GM23338 (cell line): Measurements from ENCODE around the gene ESPNL. TPM values are rescaled to one million over a fixed set of nuclear protein-coding genes. Genes with fewer than 3 reads are reported as not detected.

Experiments used
- ATAC-seq: fragments of 200-7000 bp; cut with Tn5 transposase; 3 replicates; pipeline ENCODE4 v1.9.1; 2020
- DNase-seq: peaks from one replicate; pipeline ENCODE4 v3.0.0-alpha.2; 2015; ENCODE audit warnings: low spot score
- H2AFZ ChIP-seq: fragments of 200-600 bp; sonication (generic); 2 replicates; pipeline ENCODE4 v1.8.0; 2016; ENCODE audit warnings: antibody characterized with exemption, mild to moderate bottlenecking, moderate library complexity
- H3F3A ChIP-seq: fragments of 200-600 bp; sonication (generic); replicated peaks from 2 replicates; pipeline ENCODE4 v1.8.0; 2017; ENCODE audit warnings: antibody characterized with exemption, mixed run types, low read depth
- H3K27ac ChIP-seq: fragments of 200-600 bp; sonication (generic); 2 replicates; pipeline ENCODE4 v1.6.1; 2016; ENCODE audit warnings: low read depth
- H3K27me3 ChIP-seq: fragments of 200-600 bp; sonication (generic); 2 replicates; pipeline ENCODE4 v1.8.0; 2016; ENCODE audit warnings: mild to moderate bottlenecking, mixed run types, moderate library complexity; ENCODE audit not compliant: insufficient read depth
- H3K36me3 ChIP-seq: fragments of 200-600 bp; sonication (generic); 2 replicates; pipeline ENCODE4 v1.8.0; 2016; ENCODE audit warnings: mild to moderate bottlenecking; ENCODE audit not compliant: insufficient read depth
- H3K4me1 ChIP-seq: fragments of 200-600 bp; sonication (generic); 2 replicates; pipeline ENCODE4 v1.8.0; 2016; ENCODE audit warnings: mild to moderate bottlenecking, moderate library complexity; ENCODE audit not compliant: insufficient read depth
- H3K4me2 ChIP-seq: fragments of 200-600 bp; sonication (generic); 2 replicates; pipeline ENCODE4 v1.7.1; 2017; ENCODE audit warnings: mixed run types
- H3K4me3 ChIP-seq: fragments of 200-600 bp; sonication (generic); 2 replicates; pipeline ENCODE4 v1.6.1; 2016; ENCODE audit warnings: mixed run types
- H3K79me2 ChIP-seq: fragments of 200-600 bp; sonication (generic); replicated peaks from 2 replicates; pipeline ENCODE4 v1.8.0; 2017; ENCODE audit warnings: mild to moderate bottlenecking; ENCODE audit not compliant: insufficient read depth
- H3K9me2 ChIP-seq: fragments of 200-600 bp; sonication (generic); 2 replicates; pipeline ENCODE4 v1.8.0; 2017; ENCODE audit not compliant: insufficient read depth
- H4K20me1 ChIP-seq: fragments of 200-600 bp; sonication (generic); replicated peaks from 2 replicates; pipeline ENCODE4 v1.8.0; 2017; ENCODE audit warnings: mild to moderate bottlenecking; ENCODE audit not compliant: insufficient read depth
- H3K27ac Mint-ChIP-seq: 2 replicates; pipeline ENCODE4 v1.8.0; 2020; ENCODE audit warnings: inconsistent platforms, mild to moderate bottlenecking, moderate library complexity, mixed read lengths
- H3K27me3 Mint-ChIP-seq: 3 replicates; pipeline ENCODE4 v1.8.0; 2022; ENCODE audit warnings: low read depth, mild to moderate bottlenecking, moderate library complexity, mixed read lengths, inconsistent platforms; ENCODE audit not compliant: insufficient read depth, poor library complexity
- H3K36me3 Mint-ChIP-seq: 3 replicates; pipeline ENCODE4 v1.8.0; 2021; ENCODE audit warnings: low read depth, mild to moderate bottlenecking, inconsistent platforms, moderate library complexity, mixed read lengths
- H3K4me1 Mint-ChIP-seq: 3 replicates; pipeline ENCODE4 v1.8.0; 2020; ENCODE audit warnings: mild to moderate bottlenecking, inconsistent platforms, mixed read lengths
- H3K4me3 Mint-ChIP-seq: 3 replicates; pipeline ENCODE4 v1.8.0; 2021; ENCODE audit warnings: moderate library complexity, mild to moderate bottlenecking, inconsistent platforms, mixed read lengths
- H3K9me3 Mint-ChIP-seq: 3 replicates; pipeline ENCODE4 v1.8.0; 2020; ENCODE audit warnings: moderate library complexity, mild to moderate bottlenecking, inconsistent platforms, mixed read lengths
- CREB1 ChIP-seq: fragments of 250-450 bp; sonication (Bioruptor Pico); IDR thresholded peaks from 2 replicates; pipeline ENCODE4 v1.5.0; 2020; ENCODE audit warnings: low read depth, mild to moderate bottlenecking, moderate library complexity
- EZH2 ChIP-seq: fragments of 200-600 bp; sonication (generic); IDR thresholded peaks from one replicate; pipeline ENCODE4 v1.8.0; 2017; ENCODE audit warnings: antibody characterized with exemption, mild to moderate bottlenecking, low read depth; ENCODE audit not compliant: unreplicated experiment
- EZH2phosphoT487 ChIP-seq: fragments of 200-600 bp; sonication (generic); IDR thresholded peaks from one replicate; pipeline ENCODE4 v1.8.1; 2018; ENCODE audit warnings: antibody characterized with exemption; ENCODE audit not compliant: unreplicated experiment
- JUNB ChIP-seq: IDR thresholded peaks from one replicate; pipeline ENCODE4 v1.6.1; 2016; ENCODE audit warnings: antibody characterized with exemption; ENCODE audit not compliant: unreplicated experiment
- NANOG ChIP-seq: IDR thresholded peaks from 2 replicates; pipeline ENCODE4 v1.6.1; 2016; ENCODE audit warnings: antibody characterized with exemption, borderline replicate concordance
- POLR2AphosphoS5 ChIP-seq: IDR thresholded peaks from 2 replicates; pipeline ENCODE4 v1.6.1; 2016; ENCODE audit warnings: antibody characterized with exemption, low read depth
- STAT1 ChIP-seq: IDR thresholded peaks from one replicate; pipeline ENCODE4 v1.6.1; 2016; ENCODE audit warnings: antibody characterized with exemption; ENCODE audit not compliant: unreplicated experiment
- ZNF114 ChIP-seq: fragments of 250-450 bp; sonication (Bioruptor Pico); IDR thresholded peaks from 2 replicates; pipeline ENCODE4 v1.5.0; 2020; ENCODE audit warnings: mild to moderate bottlenecking, moderate library complexity
- ZNF331 ChIP-seq: fragments of 250-450 bp; sonication (Bioruptor Pico); IDR thresholded peaks from 2 replicates; pipeline ENCODE4 v1.5.0; 2020; ENCODE audit warnings: low read depth, mild to moderate bottlenecking, moderate library complexity
- polyA plus RNA-seq: library from polyadenylated mRNA; unstranded; fragments of >200 nt; fragmentation: Nextera tagmentation; extraction: Ambion mirVana; gene quantifications from 2 replicates; pipeline ENCODE4 v1.2.1, GENCODE V29; 2016
- total RNA-seq: library from RNA; depleted of rRNA; stranded (reverse); fragments of >200 nt; shearing (Covaris generic); gene quantifications from 2 replicates; pipeline ENCODE4 v1.2.3, GENCODE V29; 2014
- TF ChIP-seq, protein P1 (sequence below): IDR thresholded peaks from one replicate; pipeline ENCODE4 v1.6.1; 2018; ENCODE audit warnings: antibody characterized with exemption; ENCODE audit not compliant: unreplicated experiment
- TF ChIP-seq, protein P2 (sequence below): IDR thresholded peaks from 2 replicates; pipeline ENCODE4 v1.6.1; 2016; ENCODE audit warnings: antibody characterized with exemption
- TF ChIP-seq, protein P3 (sequence below): fragments of 250-450 bp; sonication (Bioruptor Pico); IDR thresholded peaks from 2 replicates; pipeline ENCODE4 v1.5.0; 2020; ENCODE audit warnings: mild to moderate bottlenecking, moderate library complexity
- TF ChIP-seq, protein P4 (sequence below), 2 experiments: fragments of 200-600 bp in 1 of 2; sonication (generic) in 1 of 2; conservative IDR thresholded peaks; 2 replicates each; pipeline versions ENCODE4 v1.5.1 to v1.6.1; 2016 to 2017; ENCODE audit warnings: antibody characterized with exemption in 2 of 2, low read depth in 2 of 2, mild to moderate bottlenecking in 2 of 2, moderate library complexity in 1 of 2

The ESPNL gene
- total and polyA plus RNA-seq, 2 experiments from 2014 or later: 0.44 to 3.1 TPM

DNA sequence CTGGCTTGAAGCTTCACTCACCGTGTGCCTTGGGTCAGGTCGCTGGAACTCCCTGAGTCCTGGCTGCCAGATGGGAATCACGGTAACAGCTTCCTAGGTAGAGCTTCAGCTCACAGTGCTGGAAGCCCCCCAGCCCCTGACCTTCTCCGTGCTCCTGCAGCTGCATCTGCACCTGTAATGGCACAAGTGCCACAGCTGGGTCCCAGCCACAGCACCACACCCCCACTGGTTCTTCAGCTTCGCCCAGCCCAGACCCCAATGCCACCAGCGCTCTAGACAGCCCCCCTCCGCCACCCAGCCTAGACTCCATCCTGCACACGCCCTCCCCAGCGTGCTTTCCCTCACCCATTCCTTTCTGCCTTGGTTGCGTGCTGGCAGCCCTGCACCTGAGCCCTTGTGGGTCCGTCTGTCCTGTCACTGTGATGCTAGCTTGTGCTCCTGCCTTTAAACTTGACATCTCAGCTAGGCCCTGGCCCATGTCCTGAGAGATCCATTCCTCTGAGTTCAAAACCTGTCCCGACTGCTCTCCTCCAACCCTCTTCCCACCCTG lies 7.6 kb upstream of the ESPNL start:
- no peaks in the 10 kb centered on the region; the same call in 1 of the 2 replicates for H3K36me3 ChIP-seq
- Mint-ChIP-seq H3K27ac (no peak overlapping the region), H3K36me3 (peaks cover 57% of the 10 kb centered on the region), H3K9me3 (no peaks in the 10 kb centered on the region; the same call in 2 of the 3 replicates), H3K4me1 (peaks cover 34% of the 10 kb centered on the region), H3K4me3 (no peak overlapping the region; the same call in 2 of the 3 replicates), H3K27me3 (peaks cover 26% of the 10 kb centered on the region)
- H3K79me2 ChIP-seq: no peaks in the 10 kb centered on the region
- no peaks in the 10 kb centered on the region for H3K27me3 ChIP-seq
- DNase-seq: no peak
- no peak for ATAC-seq
- H2AFZ ChIP-seq: no peak overlapping the region
- TF ChIP-seq, protein P1, sequence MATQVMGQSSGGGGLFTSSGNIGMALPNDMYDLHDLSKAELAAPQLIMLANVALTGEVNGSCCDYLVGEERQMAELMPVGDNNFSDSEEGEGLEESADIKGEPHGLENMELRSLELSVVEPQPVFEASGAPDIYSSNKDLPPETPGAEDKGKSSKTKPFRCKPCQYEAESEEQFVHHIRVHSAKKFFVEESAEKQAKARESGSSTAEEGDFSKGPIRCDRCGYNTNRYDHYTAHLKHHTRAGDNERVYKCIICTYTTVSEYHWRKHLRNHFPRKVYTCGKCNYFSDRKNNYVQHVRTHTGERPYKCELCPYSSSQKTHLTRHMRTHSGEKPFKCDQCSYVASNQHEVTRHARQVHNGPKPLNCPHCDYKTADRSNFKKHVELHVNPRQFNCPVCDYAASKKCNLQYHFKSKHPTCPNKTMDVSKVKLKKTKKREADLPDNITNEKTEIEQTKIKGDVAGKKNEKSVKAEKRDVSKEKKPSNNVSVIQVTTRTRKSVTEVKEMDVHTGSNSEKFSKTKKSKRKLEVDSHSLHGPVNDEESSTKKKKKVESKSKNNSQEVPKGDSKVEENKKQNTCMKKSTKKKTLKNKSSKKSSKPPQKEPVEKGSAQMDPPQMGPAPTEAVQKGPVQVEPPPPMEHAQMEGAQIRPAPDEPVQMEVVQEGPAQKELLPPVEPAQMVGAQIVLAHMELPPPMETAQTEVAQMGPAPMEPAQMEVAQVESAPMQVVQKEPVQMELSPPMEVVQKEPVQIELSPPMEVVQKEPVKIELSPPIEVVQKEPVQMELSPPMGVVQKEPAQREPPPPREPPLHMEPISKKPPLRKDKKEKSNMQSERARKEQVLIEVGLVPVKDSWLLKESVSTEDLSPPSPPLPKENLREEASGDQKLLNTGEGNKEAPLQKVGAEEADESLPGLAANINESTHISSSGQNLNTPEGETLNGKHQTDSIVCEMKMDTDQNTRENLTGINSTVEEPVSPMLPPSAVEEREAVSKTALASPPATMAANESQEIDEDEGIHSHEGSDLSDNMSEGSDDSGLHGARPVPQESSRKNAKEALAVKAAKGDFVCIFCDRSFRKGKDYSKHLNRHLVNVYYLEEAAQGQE: no peak
- TF ChIP-seq ZNF114 (no peak), CREB1 (CRISPR knock-in tag) (no peak), EZH2phosphoT487 (no peak), NANOG (no peak), EZH2 (no peak), STAT1 (no peak), POLR2AphosphoS5 (no peak), ZNF331 (CRISPR knock-in tag) (no peak), JUNB (no peak)
- TF ChIP-seq, protein P2, sequence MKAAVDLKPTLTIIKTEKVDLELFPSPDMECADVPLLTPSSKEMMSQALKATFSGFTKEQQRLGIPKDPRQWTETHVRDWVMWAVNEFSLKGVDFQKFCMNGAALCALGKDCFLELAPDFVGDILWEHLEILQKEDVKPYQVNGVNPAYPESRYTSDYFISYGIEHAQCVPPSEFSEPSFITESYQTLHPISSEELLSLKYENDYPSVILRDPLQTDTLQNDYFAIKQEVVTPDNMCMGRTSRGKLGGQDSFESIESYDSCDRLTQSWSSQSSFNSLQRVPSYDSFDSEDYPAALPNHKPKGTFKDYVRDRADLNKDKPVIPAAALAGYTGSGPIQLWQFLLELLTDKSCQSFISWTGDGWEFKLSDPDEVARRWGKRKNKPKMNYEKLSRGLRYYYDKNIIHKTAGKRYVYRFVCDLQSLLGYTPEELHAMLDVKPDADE: no peak
- TF ChIP-seq, protein P3, sequence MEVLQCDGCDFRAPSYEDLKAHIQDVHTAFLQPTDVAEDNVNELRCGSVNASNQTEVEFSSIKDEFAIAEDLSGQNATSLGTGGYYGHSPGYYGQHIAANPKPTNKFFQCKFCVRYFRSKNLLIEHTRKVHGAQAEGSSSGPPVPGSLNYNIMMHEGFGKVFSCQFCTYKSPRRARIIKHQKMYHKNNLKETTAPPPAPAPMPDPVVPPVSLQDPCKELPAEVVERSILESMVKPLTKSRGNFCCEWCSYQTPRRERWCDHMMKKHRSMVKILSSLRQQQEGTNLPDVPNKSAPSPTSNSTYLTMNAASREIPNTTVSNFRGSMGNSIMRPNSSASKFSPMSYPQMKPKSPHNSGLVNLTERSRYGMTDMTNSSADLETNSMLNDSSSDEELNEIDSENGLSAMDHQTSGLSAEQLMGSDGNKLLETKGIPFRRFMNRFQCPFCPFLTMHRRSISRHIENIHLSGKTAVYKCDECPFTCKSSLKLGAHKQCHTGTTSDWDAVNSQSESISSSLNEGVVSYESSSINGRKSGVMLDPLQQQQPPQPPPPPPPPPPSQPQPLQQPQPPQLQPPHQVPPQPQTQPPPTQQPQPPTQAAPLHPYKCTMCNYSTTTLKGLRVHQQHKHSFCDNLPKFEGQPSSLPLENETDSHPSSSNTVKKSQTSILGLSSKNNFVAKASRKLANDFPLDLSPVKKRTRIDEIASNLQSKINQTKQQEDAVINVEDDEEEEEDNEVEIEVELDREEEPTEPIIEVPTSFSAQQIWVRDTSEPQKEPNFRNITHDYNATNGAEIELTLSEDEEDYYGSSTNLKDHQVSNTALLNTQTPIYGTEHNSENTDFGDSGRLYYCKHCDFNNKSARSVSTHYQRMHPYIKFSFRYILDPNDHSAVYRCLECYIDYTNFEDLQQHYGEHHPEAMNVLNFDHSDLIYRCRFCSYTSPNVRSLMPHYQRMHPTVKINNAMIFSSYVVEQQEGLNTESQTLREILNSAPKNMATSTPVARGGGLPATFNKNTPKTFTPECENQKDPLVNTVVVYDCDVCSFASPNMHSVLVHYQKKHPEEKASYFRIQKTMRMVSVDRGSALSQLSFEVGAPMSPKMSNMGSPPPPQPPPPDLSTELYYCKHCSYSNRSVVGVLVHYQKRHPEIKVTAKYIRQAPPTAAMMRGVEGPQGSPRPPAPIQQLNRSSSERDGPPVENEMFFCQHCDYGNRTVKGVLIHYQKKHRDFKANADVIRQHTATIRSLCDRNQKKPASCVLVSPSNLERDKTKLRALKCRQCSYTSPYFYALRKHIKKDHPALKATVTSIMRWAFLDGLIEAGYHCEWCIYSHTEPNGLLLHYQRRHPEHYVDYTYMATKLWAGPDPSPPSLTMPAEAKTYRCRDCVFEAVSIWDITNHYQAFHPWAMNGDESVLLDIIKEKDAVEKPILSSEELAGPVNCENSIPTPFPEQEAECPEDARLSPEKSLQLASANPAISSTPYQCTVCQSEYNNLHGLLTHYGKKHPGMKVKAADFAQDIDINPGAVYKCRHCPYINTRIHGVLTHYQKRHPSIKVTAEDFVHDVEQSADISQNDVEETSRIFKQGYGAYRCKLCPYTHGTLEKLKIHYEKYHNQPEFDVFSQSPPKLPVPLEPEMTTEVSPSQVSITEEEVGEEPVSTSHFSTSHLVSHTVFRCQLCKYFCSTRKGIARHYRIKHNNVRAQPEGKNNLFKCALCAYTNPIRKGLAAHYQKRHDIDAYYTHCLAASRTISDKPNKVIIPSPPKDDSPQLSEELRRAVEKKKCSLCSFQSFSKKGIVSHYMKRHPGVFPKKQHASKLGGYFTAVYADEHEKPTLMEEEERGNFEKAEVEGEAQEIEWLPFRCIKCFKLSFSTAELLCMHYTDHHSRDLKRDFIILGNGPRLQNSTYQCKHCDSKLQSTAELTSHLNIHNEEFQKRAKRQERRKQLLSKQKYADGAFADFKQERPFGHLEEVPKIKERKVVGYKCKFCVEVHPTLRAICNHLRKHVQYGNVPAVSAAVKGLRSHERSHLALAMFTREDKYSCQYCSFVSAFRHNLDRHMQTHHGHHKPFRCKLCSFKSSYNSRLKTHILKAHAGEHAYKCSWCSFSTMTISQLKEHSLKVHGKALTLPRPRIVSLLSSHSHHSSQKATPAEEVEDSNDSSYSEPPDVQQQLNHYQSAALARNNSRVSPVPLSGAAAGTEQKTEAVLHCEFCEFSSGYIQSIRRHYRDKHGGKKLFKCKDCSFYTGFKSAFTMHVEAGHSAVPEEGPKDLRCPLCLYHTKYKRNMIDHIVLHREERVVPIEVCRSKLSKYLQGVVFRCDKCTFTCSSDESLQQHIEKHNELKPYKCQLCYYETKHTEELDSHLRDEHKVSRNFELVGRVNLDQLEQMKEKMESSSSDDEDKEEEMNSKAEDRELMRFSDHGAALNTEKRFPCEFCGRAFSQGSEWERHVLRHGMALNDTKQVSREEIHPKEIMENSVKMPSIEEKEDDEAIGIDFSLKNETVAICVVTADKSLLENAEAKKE: no peak
- TF ChIP-seq, protein P4, sequence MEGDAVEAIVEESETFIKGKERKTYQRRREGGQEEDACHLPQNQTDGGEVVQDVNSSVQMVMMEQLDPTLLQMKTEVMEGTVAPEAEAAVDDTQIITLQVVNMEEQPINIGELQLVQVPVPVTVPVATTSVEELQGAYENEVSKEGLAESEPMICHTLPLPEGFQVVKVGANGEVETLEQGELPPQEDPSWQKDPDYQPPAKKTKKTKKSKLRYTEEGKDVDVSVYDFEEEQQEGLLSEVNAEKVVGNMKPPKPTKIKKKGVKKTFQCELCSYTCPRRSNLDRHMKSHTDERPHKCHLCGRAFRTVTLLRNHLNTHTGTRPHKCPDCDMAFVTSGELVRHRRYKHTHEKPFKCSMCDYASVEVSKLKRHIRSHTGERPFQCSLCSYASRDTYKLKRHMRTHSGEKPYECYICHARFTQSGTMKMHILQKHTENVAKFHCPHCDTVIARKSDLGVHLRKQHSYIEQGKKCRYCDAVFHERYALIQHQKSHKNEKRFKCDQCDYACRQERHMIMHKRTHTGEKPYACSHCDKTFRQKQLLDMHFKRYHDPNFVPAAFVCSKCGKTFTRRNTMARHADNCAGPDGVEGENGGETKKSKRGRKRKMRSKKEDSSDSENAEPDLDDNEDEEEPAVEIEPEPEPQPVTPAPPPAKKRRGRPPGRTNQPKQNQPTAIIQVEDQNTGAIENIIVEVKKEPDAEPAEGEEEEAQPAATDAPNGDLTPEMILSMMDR (conservative IDR thresholded peaks at IDR 0.05; ENCODE audit: low read depth in 2 of 2): no peak
- H3K9me2 ChIP-seq: no peaks in the 10 kb centered on the region
- no peaks in the 10 kb centered on the region; the same call in 1 of the 2 replicates for H4K20me1 ChIP-seq
- peaks cover 8% of the 10 kb centered on the region; the same call in 1 of the 2 replicates for H3F3A ChIP-seq
- H3K4me3 ChIP-seq: no peak overlapping the region
- no peak overlapping the region for H3K4me2 ChIP-seq
- H3K4me1 ChIP-seq: peaks cover 22% of the 10 kb centered on the region
- H3K27ac ChIP-seq: no peak overlapping the region
